Progenitor cell of endocrine pancreas (in vitro differentiated cells): Measurements from ENCODE around the gene PYGB. TPM values are rescaled to one million over a fixed set of nuclear protein-coding genes. Genes with fewer than 3 reads are reported as not detected.
"Not testable (repeated sequence)": the region's sequence is repeated elsewhere in the genome, so short reads cannot be mapped to it uniquely, and the experiment has no call there.

ENCODE experiments used
- DNase-seq: peaks from one replicate; pipeline ENCODE4 v3.0.0; 2021; ENCODE audit warnings: low spot score; ENCODE audit not compliant: unreplicated experiment
- H3K27ac Mint-ChIP-seq: 2 replicates; pipeline ENCODE4 v1.8.0; 2021; ENCODE audit warnings: mild to moderate bottlenecking, moderate library complexity, mixed read lengths
- H3K27me3 Mint-ChIP-seq: 2 replicates; pipeline ENCODE4 v1.8.0; 2021; ENCODE audit warnings: mixed read lengths
- H3K36me3 Mint-ChIP-seq: 2 replicates; pipeline ENCODE4 v1.8.0; 2022; ENCODE audit warnings: mixed read lengths; ENCODE audit not compliant: insufficient read depth
- H3K4me1 Mint-ChIP-seq: 2 replicates; pipeline ENCODE4 v1.8.0; 2021; ENCODE audit warnings: low read depth, mixed read lengths
- H3K4me3 Mint-ChIP-seq: 2 replicates; pipeline ENCODE4 v1.8.0; 2021; ENCODE audit warnings: low read depth, mild to moderate bottlenecking, moderate library complexity, mixed read lengths
- H3K9me3 Mint-ChIP-seq: 2 replicates; pipeline ENCODE4 v1.8.0; 2021; ENCODE audit warnings: low read depth, mixed read lengths
- CTCF ChIP-seq: fragments of 200-600 bp; sonication (generic); IDR thresholded peaks from one replicate; pipeline ENCODE4 v1.5.0; 2021; ENCODE audit warnings: antibody characterized with exemption, mild to moderate bottlenecking; ENCODE audit not compliant: unreplicated experiment
- total RNA-seq: library from RNA; stranded (reverse); gene quantifications from 2 replicates; pipeline ENCODE4 v1.2.1, GENCODE V29; 2021

The PYGB gene
- total RNA-seq, 1 donor from 2014 or later: 54.4 TPM

- peaks cover 5% of the 10 kb centered on the region for H3K27me3 Mint-ChIP-seq
- no peak for DNase-seq
- no peak for TF ChIP-seq CTCF
- no peak overlapping the region for H3K4me3 Mint-ChIP-seq
- H3K9me3 Mint-ChIP-seq: no peaks in the 10 kb centered on the region
- peaks cover 26% of the 10 kb centered on the region for H3K4me1 Mint-ChIP-seq
- H3K36me3 Mint-ChIP-seq: no peaks in the 10 kb centered on the region
- H3K27ac Mint-ChIP-seq: peak overlapping the region; percentile 77
These were observed 14.7 kb upstream of the PYGB start for GRCh38 chr20:25233016-25233772.

- not testable (repeated sequence) for H3K4me3 Mint-ChIP-seq, H3K36me3 Mint-ChIP-seq, DNase-seq, H3K27me3 Mint-ChIP-seq, H3K9me3 Mint-ChIP-seq
- H3K27ac Mint-ChIP-seq: peak overlapping the region; percentile 77
- peaks cover 26% of the 10 kb centered on the region for H3K4me1 Mint-ChIP-seq
These were observed 13.7 kb upstream of the PYGB start for GRCh38 chr20:25234009-25234849.

GRCh38 chr20:25236450-25237304 lies 11.2 kb upstream of the PYGB start:
- Mint-ChIP-seq H3K27ac (peak overlapping the region; percentile 16), H3K9me3 (no peaks in the 10 kb centered on the region), H3K4me1 (peaks cover 32% of the 10 kb centered on the region), H3K4me3 (no peak overlapping the region), H3K27me3 (peaks cover 7% of the 10 kb centered on the region), H3K36me3 (no peaks in the 10 kb centered on the region)
- DNase-seq: no peak
- TF ChIP-seq CTCF: no peak

- H3K36me3 Mint-ChIP-seq: no peaks in the 10 kb centered on the region
- no peak for TF ChIP-seq CTCF
- H3K27me3 Mint-ChIP-seq: peaks cover 7% of the 10 kb centered on the region
- no peaks in the 10 kb centered on the region for H3K9me3 Mint-ChIP-seq
- H3K4me1 Mint-ChIP-seq: peaks cover 40% of the 10 kb centered on the region
- no peak overlapping the region for H3K4me3 Mint-ChIP-seq
- H3K27ac Mint-ChIP-seq: peak overlapping the region; percentile 6
- DNase-seq: no peak
These were observed 10.1 kb upstream of the PYGB start for GRCh38 chr20:25237610-25238318.

- no peaks in the 10 kb centered on the region for H3K36me3 Mint-ChIP-seq
- H3K27ac Mint-ChIP-seq: no peak overlapping the region
- H3K27me3 Mint-ChIP-seq: peaks cover 7% of the 10 kb centered on the region
- no peak for DNase-seq
- no peak overlapping the region for H3K4me3 Mint-ChIP-seq
- H3K4me1 Mint-ChIP-seq: peaks cover 38% of the 10 kb centered on the region
- TF ChIP-seq CTCF: no peak
- H3K9me3 Mint-ChIP-seq: no peaks in the 10 kb centered on the region
These were observed 9.4 kb upstream of the PYGB start for GRCh38 chr20:25238319-25239037.
